Tibial nerve (tissue), 4 donors: ENCODE results near the gene PTPN14. TPM values are rescaled to one million over a fixed set of nuclear protein-coding genes. Genes with fewer than 3 reads are reported as not detected.

Experiments
- DNase-seq, 2 donors: peaks; one replicate each; pipeline ENCODE4 v3.0.0-alpha.2; 2019; ENCODE audit warnings: low spot score in 2 of 2
- H3K27ac ChIP-seq, 4 donors: fragments of 200-600 bp; sonication (generic) in 3 of 4; one replicate each; pipeline ENCODE4 v1.5.1; 2017 to 2019; ENCODE audit warnings: mild to moderate bottlenecking in 1 of 4
- H3K27me3 ChIP-seq, 2 donors: fragments of 200-600 bp; sonication (generic) in 1 of 2; one replicate each; pipeline versions ENCODE4 v1.5.1 to v1.6.0; 2017 to 2019
- H3K36me3 ChIP-seq, 3 donors: fragments of 200-600 bp; sonication (generic); one replicate each; pipeline ENCODE4 v1.5.1; 2018 to 2019
- H3K4me1 ChIP-seq, 4 donors: fragments of 200-600 bp; sonication (generic) in 3 of 4; one replicate each; pipeline ENCODE4 v1.5.1; 2017 to 2019
- H3K4me3 ChIP-seq, 4 donors: fragments of 200-600 bp; sonication (generic) in 3 of 4; one replicate each; pipeline ENCODE4 v1.5.1; 2017 to 2019; ENCODE audit warnings: mild to moderate bottlenecking in 1 of 4, moderate library complexity in 1 of 4
- H3K9me3 ChIP-seq, 4 donors: fragments of 200-600 bp; sonication (generic) in 3 of 4; one replicate each; pipeline ENCODE4 v1.5.1; 2017 to 2019
- CTCF ChIP-seq, 5 experiments: fragments of 200-600 bp in 3 of 5; fragments of 450-650 bp in 2 of 5; sonication (generic) in 3 of 5; IDR thresholded peaks; one replicate each; pipeline ENCODE4 v1.5.1; 2016 to 2019; ENCODE audit warnings: antibody characterized with exemption in 5 of 5, mild to moderate bottlenecking in 3 of 5, moderate library complexity in 2 of 5
- EP300 ChIP-seq, 2 donors: sonication (generic); formaldehyde crosslinking; IDR thresholded peaks; one replicate each; pipeline ENCODE4 v1.6.1; 2017; ENCODE audit warnings: antibody characterized with exemption in 2 of 2, mild to moderate bottlenecking in 1 of 2
- POLR2A ChIP-seq, 2 donors: fragments of 450-650 bp; IDR thresholded peaks; one replicate each; pipeline ENCODE4 v1.6.1; 2017; ENCODE audit warnings: antibody characterized with exemption in 2 of 2, mild to moderate bottlenecking in 2 of 2, moderate library complexity in 2 of 2
- WGBS, 2 donors: methylation state at CpG; one replicate each; pipeline ENCODE4 v1.1.5; 2018; 5-methylcytosine and 5-hydroxymethylcytosine counted together
- total RNA-seq, 4 donors: library from RNA; depleted of rRNA; stranded (reverse); fragments of >200 nt; gene quantifications; one replicate each; pipeline ENCODE4 v1.1.0, GENCODE V29; 2016

PTPN14 gene
- total RNA-seq, 4 donors from 2014 or later: 25.8 to 47.4 (median 38.2) TPM

DNA sequence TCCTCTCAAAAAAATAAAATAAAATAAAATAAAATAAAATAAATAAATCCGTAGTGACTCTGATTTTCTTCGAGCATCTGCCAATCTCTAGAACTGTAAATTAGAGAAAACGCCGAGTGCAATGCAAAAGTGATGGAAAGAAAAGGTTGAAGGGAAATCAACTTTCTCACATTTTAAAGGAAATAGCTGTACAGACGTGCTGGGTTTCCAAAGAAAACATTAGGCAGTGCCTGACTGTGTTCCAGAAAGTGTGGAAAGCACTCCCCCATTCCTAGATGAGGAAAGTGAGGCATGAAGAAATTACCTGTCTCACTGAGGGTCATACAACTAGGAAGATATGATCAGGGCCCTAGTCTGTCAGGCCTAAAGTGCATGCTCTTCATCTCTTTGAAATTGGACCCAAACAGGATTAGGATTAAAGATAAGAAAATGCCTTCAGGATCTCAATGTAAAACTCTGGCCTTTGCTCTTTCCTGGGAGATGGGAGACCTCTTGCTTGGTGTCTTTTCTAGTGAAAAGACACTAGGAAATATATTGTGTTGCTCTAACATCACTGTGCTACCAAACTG, 1.8 kb upstream of the PTPN14 start:
- Histone ChIP-seq H3K27me3 (no peaks in the 10 kb centered on the region), H3K4me1 (peaks cover 0 to 31% (median 6%) of the 10 kb centered on the region in 4 donors), H3K36me3 (no peaks in the 10 kb centered on the region), H3K27ac (peak overlapping the region in 2 of 4 donors; percentile 96 to 99), H3K9me3 (no peaks in the 10 kb centered on the region), H3K4me3 (no peak overlapping the region)
- TF ChIP-seq CTCF (IDR thresholded peaks at IDR 0.05): no peak
- no peak for TF ChIP-seq EP300 (IDR thresholded peaks at IDR 0.05)
- no peak for TF ChIP-seq POLR2A (IDR thresholded peaks at IDR 0.05)
- no peak for DNase-seq
- WGBS, 2 donors: 68 to 73% methylated on average over 5 of the region's 5 CpGs

DNA sequence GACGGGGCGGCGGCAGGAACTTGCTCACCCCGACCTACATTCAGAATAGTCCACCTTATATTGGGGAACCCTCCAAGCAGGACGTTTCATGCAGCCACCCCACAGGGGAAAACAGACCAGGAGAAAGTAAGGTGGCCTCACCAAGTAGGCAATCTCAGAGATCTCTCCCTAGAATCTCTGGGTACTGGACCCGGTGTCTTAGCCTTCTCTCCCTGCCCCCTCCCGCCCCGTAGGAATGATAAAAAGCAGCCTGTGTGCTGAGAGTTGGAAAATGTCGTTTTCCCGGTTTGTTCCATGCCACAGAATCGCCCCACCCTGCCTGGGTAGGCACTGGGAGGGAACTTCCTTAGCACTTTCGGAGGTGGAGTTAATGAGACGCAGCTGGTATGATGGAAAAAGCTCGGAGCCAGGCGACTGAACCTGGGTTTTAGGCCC, 789 bp upstream of the PTPN14 start:
- TF ChIP-seq EP300 (IDR thresholded peaks at IDR 0.05) (peak in 1 of 2 donors; percentile 21), CTCF (IDR thresholded peaks at IDR 0.05) (no peak)
- H3K4me1 ChIP-seq: peaks cover 0 to 41% (median 6%) of the 10 kb centered on the region in 4 donors
- H3K4me3 ChIP-seq: peak overlapping the region; percentile 61 to 94 (median 84)
- no peaks in the 10 kb centered on the region for H3K36me3 ChIP-seq
- DNase-seq: peak; percentile 42 to 46
- no peaks in the 10 kb centered on the region for H3K27me3 ChIP-seq
- H3K9me3 ChIP-seq: no peaks in the 10 kb centered on the region
- 1 to 2% methylated on average over 15 of the region's 15 CpGs for WGBS, 2 donors
- peak overlapping the region; percentile 89 to 99 (median 94) for H3K27ac ChIP-seq

GRCh38 chr1:214550857-214551435, 456 bp downstream of the PTPN14 start:
- Histone ChIP-seq H3K4me1 (peaks cover 0 to 54% (median 6%) of the 10 kb centered on the region in 4 donors), H3K27ac (peak overlapping the region; percentile 89 to 99 (median 96)), H3K27me3 (no peaks in the 10 kb centered on the region), H3K9me3 (no peaks in the 10 kb centered on the region), H3K4me3 (peak overlapping the region; percentile 61 to 94 (median 92)), H3K36me3 (no peaks in the 10 kb centered on the region)
- 0% methylated on average over 50 to 53 of the region's 57 CpGs for WGBS, 2 donors
- peak; percentile 27 to 40 for DNase-seq
- TF ChIP-seq EP300 (IDR thresholded peaks at IDR 0.05) (peak in 1 of 2 donors; percentile 38), CTCF (IDR thresholded peaks at IDR 0.05) (no peak), POLR2A (IDR thresholded peaks at IDR 0.05) (no peak)

DNA sequence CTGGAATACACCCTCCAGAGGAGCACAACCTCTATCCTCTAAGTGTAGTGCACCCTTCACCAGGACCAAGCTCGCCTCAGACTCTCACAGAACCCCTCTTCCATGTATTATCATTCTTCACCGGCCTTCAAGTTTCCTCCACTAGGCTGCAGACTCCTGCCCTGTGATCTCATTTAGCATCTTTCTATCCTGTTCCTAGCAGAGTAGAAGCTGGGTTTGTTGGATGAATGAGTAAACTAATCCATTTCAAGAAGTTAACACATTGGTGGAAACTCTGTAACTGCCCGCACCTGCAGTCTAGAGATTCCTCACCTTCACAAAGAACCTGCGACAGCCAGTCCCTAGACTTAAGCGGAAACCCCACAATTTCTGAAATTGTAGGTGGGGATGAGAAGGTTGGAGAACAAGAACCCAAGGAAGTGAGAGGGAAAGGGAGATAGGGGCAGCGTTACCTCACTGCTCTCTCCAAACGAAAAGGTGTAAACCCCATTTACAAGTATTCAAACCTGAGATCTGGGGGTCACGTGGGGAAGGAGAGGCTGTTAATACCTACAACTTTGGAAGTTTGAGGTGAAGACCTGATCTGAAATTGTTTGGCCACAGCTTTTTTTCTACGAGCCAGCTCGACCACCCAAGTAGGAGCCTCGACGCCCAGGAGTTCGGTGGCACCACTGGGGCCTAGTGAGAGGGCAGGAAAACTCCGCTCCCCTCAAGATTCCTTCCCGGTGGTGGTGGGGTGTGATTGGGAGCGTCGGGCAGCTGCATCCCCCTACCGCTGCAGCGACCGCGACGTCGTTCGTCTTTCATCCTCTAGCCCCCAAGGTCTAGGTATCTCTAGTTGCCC, 1.2 kb downstream of the PTPN14 start:
- TF ChIP-seq EP300 (IDR thresholded peaks at IDR 0.05) (no peak), POLR2A (IDR thresholded peaks at IDR 0.05) (no peak), CTCF (IDR thresholded peaks at IDR 0.05) (peak in 2 of 5 experiments; percentile 27 to 32)
- no peak for DNase-seq
- H3K4me1 ChIP-seq: peaks cover 0 to 61% (median 6%) of the 10 kb centered on the region in 4 donors
- peak overlapping the region; percentile 61 to 94 (median 92) for H3K4me3 ChIP-seq
- H3K27ac ChIP-seq: peak overlapping the region; percentile 89 to 99 (median 96)
- WGBS, 2 donors: 14 to 16% methylated on average over 23 of the region's 24 CpGs
- H3K9me3 ChIP-seq: no peaks in the 10 kb centered on the region
- no peaks in the 10 kb centered on the region for H3K36me3 ChIP-seq
- no peaks in the 10 kb centered on the region for H3K27me3 ChIP-seq
